Smooth muscle cell (in vitro differentiated cells): ENCODE data around the gene DAZAP1. TPM values are rescaled to one million over a fixed set of nuclear protein-coding genes. Genes with fewer than 3 reads are reported as not detected.

Source experiments
- DNase-seq: peaks from one replicate; lab custom pipeline; 2025; ENCODE audit not compliant: unreplicated experiment; lab: John Stamatoyannopoulos, UW
- H2AFZ ChIP-seq: fragments of 200-600 bp; sonication (generic); 2 replicates; pipeline ENCODE4 v1.6.0; 2016; ENCODE audit warnings: antibody characterized with exemption, low read depth, mild to moderate bottlenecking
- H3F3A ChIP-seq: fragments of 200-600 bp; sonication (generic); 2 replicates; pipeline ENCODE4 v1.6.0; 2017; ENCODE audit warnings: antibody characterized with exemption, low read depth
- H3K27ac ChIP-seq: fragments of 200-600 bp; sonication (generic); 2 replicates; pipeline ENCODE4 v1.5.1; 2016; ENCODE audit warnings: low read depth, mild to moderate bottlenecking
- H3K27me3 ChIP-seq: fragments of 200-600 bp; sonication (generic); 2 replicates; pipeline ENCODE4 v1.6.1; 2016; ENCODE audit warnings: low read depth, mild to moderate bottlenecking
- H3K36me3 ChIP-seq: fragments of 200-600 bp; sonication (generic); 2 replicates; pipeline ENCODE4 v1.5.1; 2016; ENCODE audit warnings: low read depth
- H3K4me1 ChIP-seq: fragments of 200-600 bp; sonication (generic); 2 replicates; pipeline ENCODE4 v1.5.1; 2016; ENCODE audit warnings: low read depth
- H3K4me2 ChIP-seq: fragments of 200-600 bp; sonication (generic); 2 replicates; pipeline ENCODE4 v1.6.0; 2016; ENCODE audit warnings: mild to moderate bottlenecking
- H3K4me3 ChIP-seq: fragments of 200-600 bp; sonication (generic); 2 replicates; pipeline ENCODE4 v1.5.1; 2016; ENCODE audit warnings: mild to moderate bottlenecking
- H3K79me2 ChIP-seq: fragments of 200-600 bp; sonication (generic); 2 replicates; pipeline ENCODE4 v1.6.0; 2016; ENCODE audit warnings: low read depth, mild to moderate bottlenecking
- H3K9ac ChIP-seq: fragments of 200-600 bp; sonication (generic); 2 replicates; pipeline ENCODE4 v1.6.0; 2016; ENCODE audit warnings: low read depth
- H3K9me3 ChIP-seq: fragments of 200-600 bp; sonication (generic); replicated peaks from 2 replicates; pipeline ENCODE4 v1.5.1; 2016; ENCODE audit warnings: low read depth
- H4K20me1 ChIP-seq: fragments of 200-600 bp; sonication (generic); 2 replicates; pipeline ENCODE4 v1.6.0; 2016; ENCODE audit warnings: low read depth
- WGBS: methylation state at CpG from one replicate; pipeline ENCODE4 v1.1.7; 2016; ENCODE audit warnings: low lambda C conversion rate; 5-methylcytosine and 5-hydroxymethylcytosine counted together
- polyA plus RNA-seq: library from polyadenylated mRNA; unstranded; fragments of >200 nt; fragmentation: Nextera tagmentation; extraction: Ambion mirVana; gene quantifications from 2 replicates; pipeline ENCODE4 v1.2.1, GENCODE V29; 2016
- total RNA-seq: library from RNA; depleted of rRNA; stranded (reverse); fragments of >200 nt; gene quantifications from 2 replicates; pipeline ENCODE4 v1.2.3, GENCODE V29; 2014
- TF ChIP-seq, protein P1 (sequence below): fragments of 200-600 bp; sonication (generic); IDR thresholded peaks from 2 replicates; pipeline ENCODE4 v1.5.1; 2017; ENCODE audit warnings: borderline replicate concordance, mild to moderate bottlenecking, antibody characterized with exemption; ENCODE audit not compliant: insufficient read depth, poor library complexity, severe bottlenecking

DAZAP1 gene
- total and polyA plus RNA-seq, 2 experiments from 2014 or later = 35.5 to 41.7 TPM

DNA sequence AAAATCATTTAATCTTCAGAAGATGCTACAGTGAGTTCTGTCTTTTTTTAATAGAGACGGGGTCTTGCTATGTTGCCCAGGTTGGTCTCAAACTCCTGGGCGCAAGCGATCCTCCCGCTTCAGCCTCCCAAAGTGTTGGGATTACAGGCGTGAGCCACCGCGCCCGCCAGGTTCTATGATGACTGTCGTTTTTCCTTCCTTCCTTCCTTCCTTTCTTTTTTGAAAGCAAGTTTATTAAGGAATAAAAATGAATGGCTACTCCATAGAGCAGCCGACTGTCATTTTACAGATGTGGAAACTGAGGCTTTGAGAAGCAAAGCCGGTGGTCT is 5.5 kb upstream of the DAZAP1 start:
- H3K27ac ChIP-seq = no peak overlapping the region

DNA sequence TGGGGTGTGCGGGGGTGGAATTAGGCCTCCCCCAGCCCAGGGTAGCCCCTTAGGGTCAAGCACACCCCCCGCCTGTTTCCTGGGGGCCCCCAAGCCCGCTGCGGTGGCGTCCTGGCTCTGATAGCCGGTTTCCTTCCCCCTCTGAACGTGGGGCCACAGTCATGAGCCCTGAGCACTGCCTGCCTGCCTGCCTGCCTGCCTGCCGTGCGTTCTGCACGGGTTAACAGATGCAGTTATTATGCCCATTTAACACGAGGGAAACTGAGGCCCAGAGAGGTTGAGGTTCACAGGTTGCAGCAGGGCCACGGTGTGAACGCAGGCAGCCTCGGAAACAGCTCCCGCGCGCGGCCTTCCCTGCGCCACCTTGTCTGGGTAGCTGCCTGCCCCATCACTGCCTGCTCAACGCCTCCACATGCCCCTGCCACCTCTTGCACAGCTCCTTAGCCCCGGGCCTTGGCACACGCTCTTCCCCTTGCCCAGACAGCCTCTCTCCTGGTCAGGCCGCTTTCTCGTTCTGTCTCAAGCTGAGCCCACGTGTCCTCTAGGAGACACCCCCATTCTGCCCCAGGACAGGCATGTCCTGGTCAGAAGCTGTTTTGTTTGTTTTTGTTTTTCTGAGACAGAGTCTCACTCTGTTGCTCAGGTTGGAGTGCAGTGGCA is 4.8 kb upstream of the DAZAP1 start:
- Histone ChIP-seq H4K20me1 (no peaks in the 10 kb centered on the region), H3K4me3 (no peak overlapping the region), H2AFZ (no peak overlapping the region), H3K36me3 (no peaks in the 10 kb centered on the region), H3F3A (peaks cover 11% of the 10 kb centered on the region), H3K9ac (no peak overlapping the region), H3K4me1 (no peaks in the 10 kb centered on the region), H3K27me3 (no peaks in the 10 kb centered on the region), H3K4me2 (no peak overlapping the region), H3K9me3 (no peaks in the 10 kb centered on the region), H3K27ac (no peak overlapping the region), H3K79me2 (no peaks in the 10 kb centered on the region)
- TF ChIP-seq, protein P1, sequence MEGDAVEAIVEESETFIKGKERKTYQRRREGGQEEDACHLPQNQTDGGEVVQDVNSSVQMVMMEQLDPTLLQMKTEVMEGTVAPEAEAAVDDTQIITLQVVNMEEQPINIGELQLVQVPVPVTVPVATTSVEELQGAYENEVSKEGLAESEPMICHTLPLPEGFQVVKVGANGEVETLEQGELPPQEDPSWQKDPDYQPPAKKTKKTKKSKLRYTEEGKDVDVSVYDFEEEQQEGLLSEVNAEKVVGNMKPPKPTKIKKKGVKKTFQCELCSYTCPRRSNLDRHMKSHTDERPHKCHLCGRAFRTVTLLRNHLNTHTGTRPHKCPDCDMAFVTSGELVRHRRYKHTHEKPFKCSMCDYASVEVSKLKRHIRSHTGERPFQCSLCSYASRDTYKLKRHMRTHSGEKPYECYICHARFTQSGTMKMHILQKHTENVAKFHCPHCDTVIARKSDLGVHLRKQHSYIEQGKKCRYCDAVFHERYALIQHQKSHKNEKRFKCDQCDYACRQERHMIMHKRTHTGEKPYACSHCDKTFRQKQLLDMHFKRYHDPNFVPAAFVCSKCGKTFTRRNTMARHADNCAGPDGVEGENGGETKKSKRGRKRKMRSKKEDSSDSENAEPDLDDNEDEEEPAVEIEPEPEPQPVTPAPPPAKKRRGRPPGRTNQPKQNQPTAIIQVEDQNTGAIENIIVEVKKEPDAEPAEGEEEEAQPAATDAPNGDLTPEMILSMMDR = no peak
- 87% methylated on average over 25 of the region's 25 CpGs for WGBS
- no peak for DNase-seq

More for the DNA sequence above, 5.5 kb upstream of the DAZAP1 start:
- H4K20me1 ChIP-seq = no peaks in the 10 kb centered on the region
- DNase-seq = no peak
- peak overlapping the region; percentile 71 for H3K4me3 ChIP-seq
- H3K79me2 ChIP-seq = no peaks in the 10 kb centered on the region
- WGBS = 81% methylated on average over 11 of the region's 11 CpGs
- H3K4me1 ChIP-seq = no peaks in the 10 kb centered on the region
- H3K4me2 ChIP-seq = peak overlapping the region; percentile 96
- peaks cover 10% of the 10 kb centered on the region for H3F3A ChIP-seq
- H2AFZ ChIP-seq = peak overlapping the region; percentile 31
- H3K27me3 ChIP-seq = no peaks in the 10 kb centered on the region
- H3K36me3 ChIP-seq = no peaks in the 10 kb centered on the region
- TF ChIP-seq, protein P1 = no peak
- H3K9me3 ChIP-seq = no peaks in the 10 kb centered on the region
- H3K9ac ChIP-seq = no peak overlapping the region

DNA sequence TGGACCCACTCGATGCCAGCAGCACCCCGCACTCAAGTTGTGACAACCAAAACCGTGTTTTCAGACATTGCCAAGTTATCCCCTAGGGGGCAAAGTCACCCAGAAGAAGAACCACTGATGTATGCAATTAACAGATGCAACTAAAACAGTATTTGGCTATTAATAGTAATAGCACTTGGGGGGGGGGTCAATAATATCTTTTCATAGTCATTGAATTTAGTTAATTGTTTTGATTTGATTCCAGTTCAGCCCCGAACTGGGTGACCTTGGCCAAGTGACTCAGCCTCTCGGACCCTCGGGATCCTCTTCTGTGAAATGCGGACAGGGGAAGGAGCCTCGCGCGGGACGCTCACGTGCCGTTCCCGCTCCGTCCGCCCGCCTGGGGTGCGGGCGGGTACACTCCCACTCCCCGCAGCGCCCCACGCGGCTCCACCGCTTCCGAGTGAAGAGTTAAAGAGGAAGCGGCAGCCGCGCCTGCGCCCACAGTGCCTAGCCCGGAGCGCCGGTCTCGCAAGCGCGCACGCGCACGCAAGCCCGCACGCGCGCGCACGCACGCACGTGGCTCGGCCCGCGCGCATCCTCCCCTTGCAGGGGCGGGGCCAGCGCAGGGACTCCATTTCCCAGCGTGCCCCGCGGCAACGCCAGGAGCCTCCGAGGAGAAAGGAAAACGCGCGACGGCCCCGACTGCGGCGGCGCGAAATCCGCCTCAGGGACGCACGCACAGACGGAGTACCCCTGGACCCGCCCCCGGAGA is 435 bp upstream of the DAZAP1 start:
- peaks cover 11% of the 10 kb centered on the region for H3F3A ChIP-seq
- H3K79me2 ChIP-seq = peaks cover 42% of the 10 kb centered on the region
- peak overlapping the region; percentile 53 for H3K27ac ChIP-seq
- WGBS = under 1% methylated on average over 68 of the region's 72 CpGs
- TF ChIP-seq, protein P1 = peak; percentile 31
- H3K4me2 ChIP-seq = peak overlapping the region; percentile 82
- H3K9ac ChIP-seq = no peak overlapping the region
- H3K4me1 ChIP-seq = peaks cover 13% of the 10 kb centered on the region
- H4K20me1 ChIP-seq = peaks cover 35% of the 10 kb centered on the region
- peak; percentile 91 for DNase-seq
- H3K27me3 ChIP-seq = no peaks in the 10 kb centered on the region
- no peaks in the 10 kb centered on the region for H3K36me3 ChIP-seq
- peak overlapping the region; percentile 38 for H2AFZ ChIP-seq
- no peaks in the 10 kb centered on the region for H3K9me3 ChIP-seq
- peak overlapping the region; percentile 95 for H3K4me3 ChIP-seq
